ENCODE results near the gene PCA3.

- no peak for TF ChIP-seq ATF3 (CRISPR knock-in tag; conservative IDR thresholded peaks at IDR 0.05)
- TF ChIP-seq, protein P1, sequence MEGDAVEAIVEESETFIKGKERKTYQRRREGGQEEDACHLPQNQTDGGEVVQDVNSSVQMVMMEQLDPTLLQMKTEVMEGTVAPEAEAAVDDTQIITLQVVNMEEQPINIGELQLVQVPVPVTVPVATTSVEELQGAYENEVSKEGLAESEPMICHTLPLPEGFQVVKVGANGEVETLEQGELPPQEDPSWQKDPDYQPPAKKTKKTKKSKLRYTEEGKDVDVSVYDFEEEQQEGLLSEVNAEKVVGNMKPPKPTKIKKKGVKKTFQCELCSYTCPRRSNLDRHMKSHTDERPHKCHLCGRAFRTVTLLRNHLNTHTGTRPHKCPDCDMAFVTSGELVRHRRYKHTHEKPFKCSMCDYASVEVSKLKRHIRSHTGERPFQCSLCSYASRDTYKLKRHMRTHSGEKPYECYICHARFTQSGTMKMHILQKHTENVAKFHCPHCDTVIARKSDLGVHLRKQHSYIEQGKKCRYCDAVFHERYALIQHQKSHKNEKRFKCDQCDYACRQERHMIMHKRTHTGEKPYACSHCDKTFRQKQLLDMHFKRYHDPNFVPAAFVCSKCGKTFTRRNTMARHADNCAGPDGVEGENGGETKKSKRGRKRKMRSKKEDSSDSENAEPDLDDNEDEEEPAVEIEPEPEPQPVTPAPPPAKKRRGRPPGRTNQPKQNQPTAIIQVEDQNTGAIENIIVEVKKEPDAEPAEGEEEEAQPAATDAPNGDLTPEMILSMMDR (IDR thresholded peaks at IDR 0.05) = no peak
- TF ChIP-seq NFYB (CRISPR knock-in tag; conservative IDR thresholded peaks at IDR 0.05; ENCODE audit: low read depth) = no peak
- TF ChIP-seq TEAD4 (CRISPR knock-in tag; IDR thresholded peaks at IDR 0.05) = no peak
- TF ChIP-seq MXD4 (CRISPR knock-in tag; IDR thresholded peaks at IDR 0.05; ENCODE audit: borderline replicate concordance) = no peak
- no peak for TF ChIP-seq FOXJ3 (CRISPR knock-in tag; IDR thresholded peaks at IDR 0.05; ENCODE audit: borderline replicate concordance)
- TF ChIP-seq IRF1 (CRISPR knock-in tag; IDR thresholded peaks at IDR 0.05) = no peak
- TF ChIP-seq USF2 (CRISPR knock-in tag; IDR thresholded peaks at IDR 0.05) = no peak
- TF ChIP-seq, protein P2, sequence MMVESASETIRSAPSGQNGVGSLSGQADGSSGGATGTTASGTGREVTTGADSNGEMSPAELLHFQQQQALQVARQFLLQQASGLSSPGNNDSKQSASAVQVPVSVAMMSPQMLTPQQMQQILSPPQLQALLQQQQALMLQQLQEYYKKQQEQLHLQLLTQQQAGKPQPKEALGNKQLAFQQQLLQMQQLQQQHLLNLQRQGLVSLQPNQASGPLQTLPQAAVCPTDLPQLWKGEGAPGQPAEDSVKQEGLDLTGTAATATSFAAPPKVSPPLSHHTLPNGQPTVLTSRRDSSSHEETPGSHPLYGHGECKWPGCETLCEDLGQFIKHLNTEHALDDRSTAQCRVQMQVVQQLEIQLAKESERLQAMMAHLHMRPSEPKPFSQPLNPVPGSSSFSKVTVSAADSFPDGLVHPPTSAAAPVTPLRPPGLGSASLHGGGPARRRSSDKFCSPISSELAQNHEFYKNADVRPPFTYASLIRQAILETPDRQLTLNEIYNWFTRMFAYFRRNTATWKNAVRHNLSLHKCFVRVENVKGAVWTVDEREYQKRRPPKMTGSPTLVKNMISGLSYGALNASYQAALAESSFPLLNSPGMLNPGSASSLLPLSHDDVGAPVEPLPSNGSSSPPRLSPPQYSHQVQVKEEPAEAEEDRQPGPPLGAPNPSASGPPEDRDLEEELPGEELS (CRISPR knock-in tag; IDR thresholded peaks at IDR 0.05) = no peak
- TF ChIP-seq ATF1 (CRISPR knock-in tag; IDR thresholded peaks at IDR 0.05) = no peak
- TF ChIP-seq ZBTB21 (CRISPR knock-in tag; IDR thresholded peaks at IDR 0.05; ENCODE audit: borderline replicate concordance) = no peak
- TF ChIP-seq, protein P3, sequence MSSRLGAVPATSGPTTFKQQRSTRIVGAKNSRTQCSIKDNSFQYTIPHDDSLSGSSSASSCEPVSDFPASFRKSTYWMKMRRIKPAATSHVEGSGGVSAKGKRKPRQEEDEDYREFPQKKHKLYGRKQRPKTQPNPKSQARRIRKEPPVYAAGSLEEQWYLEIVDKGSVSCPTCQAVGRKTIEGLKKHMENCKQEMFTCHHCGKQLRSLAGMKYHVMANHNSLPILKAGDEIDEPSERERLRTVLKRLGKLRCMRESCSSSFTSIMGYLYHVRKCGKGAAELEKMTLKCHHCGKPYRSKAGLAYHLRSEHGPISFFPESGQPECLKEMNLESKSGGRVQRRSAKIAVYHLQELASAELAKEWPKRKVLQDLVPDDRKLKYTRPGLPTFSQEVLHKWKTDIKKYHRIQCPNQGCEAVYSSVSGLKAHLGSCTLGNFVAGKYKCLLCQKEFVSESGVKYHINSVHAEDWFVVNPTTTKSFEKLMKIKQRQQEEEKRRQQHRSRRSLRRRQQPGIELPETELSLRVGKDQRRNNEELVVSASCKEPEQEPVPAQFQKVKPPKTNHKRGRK (CRISPR knock-in tag; IDR thresholded peaks at IDR 0.05; ENCODE audit: borderline replicate concordance) = no peak
- no peak for TF ChIP-seq FOXP1 (CRISPR knock-in tag; IDR thresholded peaks at IDR 0.05; ENCODE audit: borderline replicate concordance)
Observed at GRCh38 chr9:76764138-76764537, at the start of gene PCA3.

Data from WTC11 (cell line).